GM12875 (cell line): ENCODE results near the gene COA3.
A peak's percentile ranks its signal among the peaks of the same experiment; 100 is the strongest.

ENCODE experiments used
- H3K4me3 ChIP-seq: one replicate; pipeline ENCODE4 v1.5.1; 2011; ENCODE audit warnings: low read depth, low read length, control low read depth
- CTCF ChIP-seq: IDR thresholded peaks from 2 replicates; pipeline ENCODE4 v1.5.1; 2011; ENCODE audit warnings: low read depth, mild to moderate bottlenecking, control low read depth, inconsistent platforms, low read length, moderate library complexity, borderline replicate concordance; ENCODE audit not compliant: insufficient read depth

COA3 gene

GRCh38 chr17:42797067-42798007, 1.2 kb downstream of the COA3 start:
- TF ChIP-seq CTCF = no peak
- H3K4me3 ChIP-seq = peak overlapping the region; percentile 75

- H3K4me3 ChIP-seq = no peak overlapping the region
- no peak for TF ChIP-seq CTCF
Measured at GRCh38 chr17:42796066-42796758, 2.3 kb downstream of the COA3 start.

GRCh38 chr17:42795465-42795864, 3.0 kb downstream of the COA3 start:
- H3K4me3 ChIP-seq = no peak overlapping the region
- TF ChIP-seq CTCF = no peak

GRCh38 chr17:42795061-42795460, 3.4 kb downstream of the COA3 start:
- no peak for TF ChIP-seq CTCF
- H3K4me3 ChIP-seq = no peak overlapping the region

GRCh38 chr17:42792545-42792944, 6.0 kb downstream of the COA3 start:
- TF ChIP-seq CTCF = no peak
- no peak overlapping the region for H3K4me3 ChIP-seq

- H3K4me3 ChIP-seq = no peak overlapping the region
- TF ChIP-seq CTCF = no peak
Measured at GRCh38 chr17:42791948-42792347, 6.6 kb downstream of the COA3 start.
